B cell (primary cell): Measurements from ENCODE around the gene RGS19.

Experiments used
- CTCF ChIP-seq: fragments of 200-600 bp; IDR thresholded peaks from one replicate; pipeline ENCODE4 v1.8.0; 2022; ENCODE audit warnings: antibody characterized with exemption, mild to moderate bottlenecking
- EZH2 ChIP-seq: IDR thresholded peaks from 2 replicates; pipeline ENCODE4 v1.6.1; 2012; ENCODE audit warnings: borderline replicate concordance, low read depth, mild to moderate bottlenecking, moderate library complexity, low read length; ENCODE audit not compliant: insufficient read depth, poor library complexity, severe bottlenecking

GRCh38 chr20:64099880-64100565 lies 20.7 kb upstream of the RGS19 start:
- no peak for TF ChIP-seq CTCF
- TF ChIP-seq EZH2: no peak
